Activated T-helper 1 cell treated with Interleukin-2 at 50 U/mL for 16 hours (primary cell): ENCODE measurements around the gene CCR6.

ENCODE experiments used
- DNase-seq: peaks from one replicate; pipeline ENCODE4 v3.0.0-alpha.2; 2020; ENCODE audit warnings: low read depth

Gene CCR6

GRCh38 chr6:167098825-167099225 lies 24.1 kb upstream of the CCR6 start:
- no peak for DNase-seq

GRCh38 chr6:167099707-167100106 lies 23.2 kb upstream of the CCR6 start:
- no peak for DNase-seq

- DNase-seq = no peak
Observed at GRCh38 chr6:167100241-167100674, 22.6 kb upstream of the CCR6 start.

GRCh38 chr6:167102318-167102717 lies 20.6 kb upstream of the CCR6 start:
- no peak for DNase-seq

- DNase-seq = no peak
Observed at GRCh38 chr6:167103041-167103891, 19.6 kb upstream of the CCR6 start.

GRCh38 chr6:167104388-167104787 lies 18.5 kb upstream of the CCR6 start:
- no peak for DNase-seq

- DNase-seq = no peak
Observed at GRCh38 chr6:167105060-167105459, 17.8 kb upstream of the CCR6 start.

- no peak for DNase-seq
Observed at GRCh38 chr6:167106406-167106805, 16.5 kb upstream of the CCR6 start.

GRCh38 chr6:167107787-167108186 lies 15.1 kb upstream of the CCR6 start:
- DNase-seq = no peak

GRCh38 chr6:167108278-167108677 lies 14.6 kb upstream of the CCR6 start:
- DNase-seq = no peak

GRCh38 chr6:167109651-167110050 lies 13.2 kb upstream of the CCR6 start:
- no peak for DNase-seq

GRCh38 chr6:167111597-167111996 lies 11.3 kb upstream of the CCR6 start:
- no peak for DNase-seq

GRCh38 chr6:167112421-167112820 lies 10.5 kb upstream of the CCR6 start:
- DNase-seq = no peak

GRCh38 chr6:167113047-167113754 lies 9.7 kb upstream of the CCR6 start:
- DNase-seq = no peak

GRCh38 chr6:167113935-167114910 lies 8.7 kb upstream of the CCR6 start:
- DNase-seq = no peak

- DNase-seq = no peak
Observed at GRCh38 chr6:167115054-167115453, 7.8 kb upstream of the CCR6 start.

- DNase-seq = no peak
Observed at GRCh38 chr6:167116109-167116837, 6.6 kb upstream of the CCR6 start.

GRCh38 chr6:167116838-167117228 lies 6.1 kb upstream of the CCR6 start:
- no peak for DNase-seq

GRCh38 chr6:167118006-167118405 lies 4.9 kb upstream of the CCR6 start:
- DNase-seq = no peak

- DNase-seq = no peak
Observed at GRCh38 chr6:167118839-167119238, 4.1 kb upstream of the CCR6 start.
